ENCODE data around the gene SGIP1. TPM values are rescaled to one million over a fixed set of nuclear protein-coding genes. Genes with fewer than 3 reads are reported as not detected.

The SGIP1 gene
- total RNA-seq, 1 experiment from 2014 or later = not detected

GRCh38 chr1:66518654-66519053, 15.3 kb upstream of the SGIP1 start:
- intact Hi-C loops (cut with micrococcal nuclease; ENCODE audit: unreplicated experiment) = no loop called here
- Mint-ChIP-seq H3K4me3 (ENCODE audit: low read depth, unreplicated experiment) (no peak overlapping the region), H3K9me3 (ENCODE audit: low read depth, unreplicated experiment) (no peaks in the 10 kb centered on the region), H3K4me1 (ENCODE audit: low read depth, unreplicated experiment) (peaks cover 21% of the 10 kb centered on the region), H3K36me3 (ENCODE audit: insufficient read depth, unreplicated experiment) (no peaks in the 10 kb centered on the region), H3K27me3 (ENCODE audit: unreplicated experiment) (no peaks in the 10 kb centered on the region), H3K27ac (ENCODE audit: unreplicated experiment) (no peak overlapping the region)
- no TSS peak for BruUV-seq (replicated peaks)
- TF ChIP-seq CTCF (IDR thresholded peaks at IDR 0.05; ENCODE audit: unreplicated experiment) = no peak
- CTCF ChIA-PET = no interaction called here
- no peak for DNase-seq

- no TSS peak for BruUV-seq (replicated peaks)
- DNase-seq = no peak
- Mint-ChIP-seq H3K9me3 (ENCODE audit: low read depth, unreplicated experiment) (no peaks in the 10 kb centered on the region), H3K27ac (ENCODE audit: unreplicated experiment) (peak overlapping the region; percentile 23), H3K4me1 (ENCODE audit: low read depth, unreplicated experiment) (peaks cover 21% of the 10 kb centered on the region), H3K4me3 (ENCODE audit: low read depth, unreplicated experiment) (no peak overlapping the region), H3K36me3 (ENCODE audit: insufficient read depth, unreplicated experiment) (no peaks in the 10 kb centered on the region), H3K27me3 (ENCODE audit: unreplicated experiment) (no peaks in the 10 kb centered on the region)
- CTCF ChIA-PET = no interaction called here
- intact Hi-C loops (cut with micrococcal nuclease; ENCODE audit: unreplicated experiment) = no loop called here
- TF ChIP-seq CTCF (IDR thresholded peaks at IDR 0.05; ENCODE audit: unreplicated experiment) = no peak
Observed at GRCh38 chr1:66519992-66520391, 14.0 kb upstream of the SGIP1 start.

GRCh38 chr1:66520655-66521054, 13.3 kb upstream of the SGIP1 start:
- Mint-ChIP-seq H3K4me3 (ENCODE audit: low read depth, unreplicated experiment) (no peak overlapping the region), H3K27ac (ENCODE audit: unreplicated experiment) (no peak overlapping the region), H3K4me1 (ENCODE audit: low read depth, unreplicated experiment) (peaks cover 21% of the 10 kb centered on the region), H3K9me3 (ENCODE audit: low read depth, unreplicated experiment) (no peaks in the 10 kb centered on the region), H3K36me3 (ENCODE audit: insufficient read depth, unreplicated experiment) (no peaks in the 10 kb centered on the region), H3K27me3 (ENCODE audit: unreplicated experiment) (no peaks in the 10 kb centered on the region)
- intact Hi-C loops (cut with micrococcal nuclease; ENCODE audit: unreplicated experiment) = no loop called here
- BruUV-seq (replicated peaks) = no TSS peak
- TF ChIP-seq CTCF (IDR thresholded peaks at IDR 0.05; ENCODE audit: unreplicated experiment) = no peak
- CTCF ChIA-PET = no interaction called here
- DNase-seq = no peak

GRCh38 chr1:66521721-66522365, 12.1 kb upstream of the SGIP1 start:
- Mint-ChIP-seq H3K27ac (ENCODE audit: unreplicated experiment) (no peak overlapping the region), H3K9me3 (ENCODE audit: low read depth, unreplicated experiment) (no peaks in the 10 kb centered on the region), H3K4me1 (ENCODE audit: low read depth, unreplicated experiment) (peaks cover 21% of the 10 kb centered on the region), H3K36me3 (ENCODE audit: insufficient read depth, unreplicated experiment) (no peaks in the 10 kb centered on the region), H3K4me3 (ENCODE audit: low read depth, unreplicated experiment) (no peak overlapping the region), H3K27me3 (ENCODE audit: unreplicated experiment) (no peaks in the 10 kb centered on the region)
- no TSS peak for BruUV-seq (replicated peaks)
- TF ChIP-seq CTCF (IDR thresholded peaks at IDR 0.05; ENCODE audit: unreplicated experiment) = no peak
- CTCF ChIA-PET = interaction anchor here (1.0 kb wide), 1 partner anchor 12 kb away, joined by 5 read pairs; the partner anchor contains the start of gene SGIP1
- intact Hi-C loops (cut with micrococcal nuclease; ENCODE audit: unreplicated experiment) = no loop called here
- no peak for DNase-seq
